HUDEP-2 (cell line): ENCODE data around the gene PSMC5.
"Not testable (repeated sequence)": the region's sequence is repeated elsewhere in the genome, so short reads cannot be mapped to it uniquely, and the experiment has no call there.

Experiments
- DNase-seq, 76 experiments: peaks; one replicate each; lab custom pipeline; 2025; ENCODE audit not compliant: unreplicated experiment in 76 of 76; lab: John Stamatoyannopoulos, UW

The PSMC5 gene

GRCh38 chr17:63837480-63837879 is 10.2 kb downstream of the PSMC5 start:
- no peak for DNase-seq

- no peak for DNase-seq
These were observed 10.8 kb downstream of the PSMC5 start for GRCh38 chr17:63837962-63838600.

- peak in 27 of 76 experiments; percentile 8 to 44 (median 22) for DNase-seq
These were observed 11.5 kb downstream of the PSMC5 start for GRCh38 chr17:63838631-63839171.

- DNase-seq = no peak
These were observed 13.5 kb downstream of the PSMC5 start for GRCh38 chr17:63840591-63841349.

DNA sequence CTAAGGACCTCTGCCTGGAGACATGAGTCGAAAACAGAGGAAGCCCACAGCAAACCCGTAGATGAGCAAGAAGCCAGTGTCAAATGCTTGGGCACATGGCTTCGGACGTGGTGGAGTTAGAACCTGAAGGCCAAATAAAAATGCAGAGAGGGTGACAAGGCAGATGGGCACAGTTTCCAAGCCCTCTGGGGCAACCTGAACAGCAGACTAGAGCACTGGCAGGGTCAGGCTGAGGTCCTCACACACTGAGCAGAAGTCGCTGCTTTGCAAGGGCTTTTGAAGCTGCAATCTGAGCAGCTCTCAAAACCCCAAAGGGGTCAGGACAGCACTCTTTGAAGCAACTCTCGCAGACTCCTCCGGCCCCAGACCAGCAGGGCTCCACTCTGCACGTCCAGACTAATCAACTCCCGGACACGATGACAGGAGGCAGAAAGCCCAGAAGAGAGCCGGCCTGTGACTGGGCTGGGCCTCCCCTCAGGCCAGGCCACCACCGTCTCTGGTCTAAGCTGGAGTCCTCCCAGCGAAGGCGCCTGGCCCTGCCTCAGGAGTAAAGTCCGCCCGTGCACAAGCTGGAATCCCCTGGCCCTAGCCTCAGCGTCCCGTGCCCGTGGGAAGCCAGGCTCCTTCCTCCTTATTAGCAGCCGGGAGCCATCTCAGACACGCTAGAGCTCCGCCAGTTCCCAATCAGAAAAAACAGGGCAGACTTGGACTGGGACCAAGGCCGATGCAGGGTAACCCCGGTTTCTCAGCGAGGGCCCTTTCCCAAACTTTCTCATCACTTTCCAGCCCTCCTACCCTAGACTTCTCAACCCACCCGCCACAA is 14.3 kb downstream of the PSMC5 start:
- DNase-seq = peak in 28 of 76 experiments; percentile 7 to 47 (median 22)

DNA sequence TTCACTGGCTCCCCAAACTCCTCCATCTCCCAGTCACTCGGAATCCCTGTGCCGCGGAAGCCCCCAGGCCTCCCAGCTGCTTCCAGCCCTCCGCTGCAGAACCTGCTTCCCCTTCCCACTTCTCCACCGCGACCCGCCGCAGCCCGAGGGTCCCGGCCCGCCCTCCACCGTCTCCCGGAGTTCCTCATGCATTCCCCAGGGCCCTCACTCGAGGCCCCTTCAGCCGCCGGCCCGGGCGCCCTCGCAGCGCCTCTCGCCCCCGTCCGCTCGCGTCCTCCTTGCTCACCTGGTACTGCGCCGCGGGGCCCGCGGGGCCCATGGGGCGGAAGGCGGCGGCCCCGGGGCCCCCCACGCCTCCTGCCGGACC is 14.9 kb downstream of the PSMC5 start:
- DNase-seq = peak in 3 of 76 experiments; percentile 28 to 47 (median 44)

- peak; percentile 30 to 99 (median 97) for DNase-seq
These were observed 15.5 kb downstream of the PSMC5 start, which contains the start of gene SMARCD2 for GRCh38 chr17:63842540-63843386. Gene SMARCD2, minus strand, starts transcription at chr17:63842685. Its CDS starts 11 bp downstream, at chr17:63842674.

DNA sequence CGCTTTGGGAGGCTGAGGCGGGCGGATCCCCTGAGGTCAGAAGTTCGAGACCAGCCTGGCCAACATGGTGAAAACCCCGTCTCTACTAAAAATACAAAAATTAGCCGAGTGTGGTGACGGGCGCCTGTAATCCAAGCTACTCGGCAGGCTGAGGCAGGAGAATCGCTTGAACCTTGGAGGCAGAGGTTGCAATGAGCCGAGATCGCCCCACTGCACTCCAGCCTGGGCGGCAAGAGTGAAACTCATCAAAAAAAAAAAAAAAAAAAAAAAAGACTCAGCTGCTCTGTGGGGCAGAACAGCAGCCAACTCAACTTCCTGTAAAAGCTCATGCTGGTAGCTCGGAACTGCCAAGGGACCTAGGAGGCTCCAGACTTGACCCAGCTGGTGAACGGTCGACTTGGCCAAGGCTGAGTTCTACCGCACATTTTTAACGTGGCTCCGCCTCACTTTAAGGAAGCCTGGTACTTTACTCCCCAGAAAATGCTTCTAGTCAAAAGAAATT is 16.2 kb downstream of the PSMC5 start:
- DNase-seq = peak in 26 of 76 experiments; percentile 10 to 52 (median 28)

GRCh38 chr17:63843910-63844677 is 16.9 kb downstream of the PSMC5 start:
- peak in 7 of 76 experiments; percentile 4 to 21 (median 7) for DNase-seq

DNA sequence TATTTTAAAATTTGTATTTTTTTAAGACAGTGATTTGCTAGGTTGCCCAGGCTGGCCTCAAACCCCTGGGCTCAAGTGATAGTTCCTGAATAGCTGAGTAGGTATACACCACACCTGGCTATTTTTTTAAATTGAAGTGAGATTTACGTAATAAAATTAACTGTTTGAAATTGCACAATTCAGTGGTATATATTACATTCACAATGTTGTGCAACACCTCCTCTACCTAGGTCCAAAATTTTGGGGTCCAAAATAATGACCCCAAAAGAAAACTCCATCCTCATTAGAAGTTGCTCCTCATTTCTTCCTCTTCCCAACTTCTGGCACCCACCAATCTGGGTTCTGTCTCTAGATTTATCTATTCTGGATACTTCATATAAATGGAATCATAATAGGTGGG is 18.3 kb downstream of the PSMC5 start:
- DNase-seq = no peak

DNA sequence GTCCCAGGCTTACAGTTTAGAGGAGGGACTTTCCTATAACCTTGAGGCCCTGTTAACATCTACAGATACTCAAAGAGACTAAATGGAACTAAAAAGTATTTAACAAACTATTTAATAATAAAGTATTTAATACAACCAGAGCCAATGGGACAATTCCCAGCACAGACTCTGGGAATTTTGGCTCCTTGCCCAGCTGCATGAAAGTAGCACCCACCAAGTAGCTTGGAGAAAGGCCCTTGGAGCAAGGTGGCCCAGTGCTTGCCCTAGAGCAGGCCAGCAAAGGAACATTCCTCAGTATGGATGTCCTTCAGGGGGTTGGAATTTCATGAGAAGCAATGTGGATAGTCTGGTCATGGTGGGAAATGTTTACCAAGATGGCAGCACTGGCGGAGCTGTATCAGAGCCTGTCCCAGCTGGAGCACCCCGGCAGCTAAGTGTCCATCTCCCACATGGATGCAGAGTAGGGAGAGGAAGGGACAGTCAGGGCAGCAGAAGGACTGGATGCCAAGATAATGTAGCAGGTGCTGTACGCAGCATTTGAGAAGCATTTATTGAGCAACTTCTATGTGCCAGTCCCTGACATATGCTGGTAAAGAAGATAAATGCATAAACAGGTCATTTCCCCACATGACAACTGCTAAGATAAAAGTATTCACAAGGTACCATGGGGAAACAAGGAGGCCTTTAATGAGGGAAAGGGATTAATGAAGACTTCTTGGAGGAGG is 20.5 kb downstream of the PSMC5 start:
- no peak for DNase-seq

GRCh38 chr17:63848834-63849689 is 21.8 kb downstream of the PSMC5 start:
- peak in 75 of 76 experiments; percentile 26 to 99 (median 93) for DNase-seq

DNA sequence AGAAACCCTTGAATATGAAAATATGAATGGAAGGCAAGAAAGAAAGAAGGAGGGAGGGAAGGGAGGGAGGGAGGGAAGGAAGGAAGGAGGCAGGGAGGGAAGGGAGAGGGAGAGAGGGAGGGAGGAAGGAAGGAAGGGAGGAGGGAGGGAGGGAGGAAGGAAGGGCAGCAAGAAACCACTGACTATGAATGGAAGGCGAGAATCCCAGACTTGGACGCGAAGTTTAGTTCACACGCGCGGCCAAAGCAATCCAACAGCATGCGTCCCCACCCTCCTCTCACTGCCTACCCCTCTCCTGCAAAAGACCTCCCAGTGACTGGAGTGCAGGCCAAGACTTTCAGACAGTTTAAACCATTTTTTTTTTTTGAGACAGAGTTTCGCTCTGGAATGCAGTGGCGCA is 23.2 kb downstream of the PSMC5 start:
- DNase-seq = no peak

DNA sequence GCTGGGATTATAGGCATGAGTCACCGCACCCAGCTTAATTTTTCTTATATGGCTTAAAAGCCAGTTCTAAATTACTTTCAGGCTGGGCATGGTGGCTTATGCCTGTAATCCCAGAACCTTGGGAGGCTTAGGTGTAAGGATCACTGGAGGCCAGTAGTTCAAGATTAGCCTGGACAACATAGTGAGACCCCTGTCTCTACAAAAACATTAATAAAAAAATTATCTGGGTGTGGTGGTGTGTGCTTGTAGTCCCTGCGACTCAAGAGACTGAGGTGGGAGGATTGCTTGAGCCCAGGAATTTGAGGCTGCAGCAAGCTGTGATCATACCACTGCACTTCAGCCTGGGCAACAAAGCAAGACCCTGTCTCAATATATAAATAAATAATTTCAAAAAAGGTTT is 26.0 kb downstream of the PSMC5 start:
- DNase-seq = no peak

GRCh38 chr17:63854709-63855108 is 27.5 kb downstream of the PSMC5 start:
- no peak for DNase-seq

DNA sequence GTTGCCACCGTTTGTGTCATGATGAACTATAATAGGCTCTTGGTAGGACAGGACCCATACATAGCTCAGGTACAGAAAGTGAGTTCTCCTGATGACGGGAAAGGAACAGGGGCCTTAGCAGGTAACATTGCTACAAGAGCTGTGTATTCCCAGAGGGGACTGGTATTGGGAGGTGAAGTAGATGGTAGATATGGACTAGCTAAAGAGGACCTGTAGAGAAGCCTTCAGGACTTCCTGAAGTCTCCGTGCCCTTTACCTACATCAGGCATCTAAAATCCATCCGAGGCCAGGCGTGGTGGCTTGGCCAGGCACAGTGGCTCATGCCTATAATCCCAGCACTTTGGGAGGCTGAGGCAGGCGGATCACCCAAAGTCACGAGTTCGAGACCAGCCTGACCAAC is 28.0 kb downstream of the PSMC5 start:
- DNase-seq = no peak

- not testable (repeated sequence) for DNase-seq
These were observed 29.2 kb downstream of the PSMC5 start for GRCh38 chr17:63856425-63856824.
